GM21529 (cell line): Measurements from ENCODE around the gene PTCH1.

Experiments
- ATAC-seq: cut with Tn5 transposase; IDR thresholded peaks from one replicate; pipeline ENCODE4 v1.9.1; 2021; ENCODE audit not compliant: unreplicated experiment

PTCH1 gene

GRCh38 chr9:95411054-95411892 is 105.5 kb downstream of the PTCH1 start:
- ATAC-seq: no peak

- ATAC-seq: no peak
These were observed 106.9 kb downstream of the PTCH1 start for GRCh38 chr9:95409650-95410426.

GRCh38 chr9:95407524-95407923 is 109.2 kb downstream of the PTCH1 start:
- ATAC-seq: no peak

- ATAC-seq: no peak
These were observed 110.7 kb downstream of the PTCH1 start for GRCh38 chr9:95406121-95406520.

- ATAC-seq: no peak
These were observed 117.5 kb downstream of the PTCH1 start for GRCh38 chr9:95399261-95399660.
